Activated naive CD4-positive, alpha-beta T cell treated with anti-CD3 and anti-CD28 coated beads, Interleukin-2, amount 50 U/mL, for 72 hours (primary cell): Measurements from ENCODE around the gene FRAS1. TPM values are rescaled to one million over a fixed set of nuclear protein-coding genes. Genes with fewer than 3 reads are reported as not detected.
A peak's percentile ranks its signal among the peaks of the same experiment; 100 is the strongest.
"Not testable (repeated sequence)": the region's sequence is repeated elsewhere in the genome, so short reads cannot be mapped to it uniquely, and the experiment has no call there.

Source experiments
- ATAC-seq, 2 donors: fragments of 150-1000 bp; cut with Tn5 transposase; 2 replicates each; pipeline ENCODE4 v1.10.0; 2021; ENCODE audit warnings: mild to moderate bottlenecking in 2 of 2, moderate library complexity in 2 of 2
- DNase-seq, 2 donors: peaks; one replicate each; pipeline ENCODE4 v3.0.0; 2021 to 2022; ENCODE audit warnings: low spot score in 2 of 2
- H3K27ac Mint-ChIP-seq, 2 donors: one replicate each; pipeline ENCODE4 v1.8.0; 2022; ENCODE audit warnings: mild to moderate bottlenecking in 2 of 2, mixed read lengths in 2 of 2
- H3K36me3 Mint-ChIP-seq, 2 donors: one replicate each; pipeline ENCODE4 v1.8.0; 2022; ENCODE audit warnings: mixed read lengths in 2 of 2
- H3K9me3 Mint-ChIP-seq, 2 donors: one replicate each; pipeline ENCODE4 v1.8.0; 2022; ENCODE audit warnings: mixed read lengths in 2 of 2
- total RNA-seq, 2 donors: library from RNA; stranded (reverse); gene quantifications; one replicate each; pipeline ENCODE4 v1.2.3, GENCODE V29; 2022

FRAS1 gene
- total RNA-seq, 2 donors from 2014 or later, result 0.06 TPM; not detected in 1

- H3K36me3 Mint-ChIP-seq, H3K27ac Mint-ChIP-seq, ATAC-seq, DNase-seq, H3K9me3 Mint-ChIP-seq: not testable (repeated sequence)
These were observed 491.8 kb downstream of the FRAS1 start for GRCh38 chr4:78548889-78549288.

GRCh38 chr4:78551420-78552351, 494.6 kb downstream of the FRAS1 start, which contains the start of gene ANXA3:
Gene ANXA3 (plus strand): TSS chr4:78551770. CDS start chr4:78554474, 2,704 bp downstream.
- Mint-ChIP-seq H3K9me3 (no peaks in the 10 kb centered on the region), H3K36me3 (peaks cover 7 to 9% of the 10 kb centered on the region in 2 donors), H3K27ac (peak within 1 kb of the TSS in 1 of 2 donors; percentile 41)
- peak; percentile 43 to 75 for ATAC-seq
- peak in 1 of 2 donors; percentile 32 for DNase-seq

- Mint-ChIP-seq H3K27ac (peak overlapping the region in 1 of 2 donors; percentile 9), H3K9me3 (no peaks in the 10 kb centered on the region), H3K36me3 (peaks cover 7 to 9% of the 10 kb centered on the region in 2 donors)
- DNase-seq (no peak), ATAC-seq (peak; percentile 51 to 65)
These were observed 495.4 kb downstream of the FRAS1 start for GRCh38 chr4:78552389-78553042.

GRCh38 chr4:78553043-78553396, 495.9 kb downstream of the FRAS1 start:
- Mint-ChIP-seq H3K36me3 (peaks cover 7 to 9% of the 10 kb centered on the region in 2 donors), H3K27ac (no peak overlapping the region), H3K9me3 (no peaks in the 10 kb centered on the region)
- DNase-seq, result no peak
- no peak for ATAC-seq

- no peaks in the 10 kb centered on the region for H3K9me3 Mint-ChIP-seq
- DNase-seq, result no peak
- no peak overlapping the region for H3K27ac Mint-ChIP-seq
- ATAC-seq, result no peak
- H3K36me3 Mint-ChIP-seq, result peaks cover 7 to 9% of the 10 kb centered on the region in 2 donors
These were observed 496.5 kb downstream of the FRAS1 start for GRCh38 chr4:78553529-78554060.

- Mint-ChIP-seq H3K36me3 (peaks cover 0 to 7% of the 10 kb centered on the region in 2 donors), H3K27ac (no peak overlapping the region), H3K9me3 (no peaks in the 10 kb centered on the region)
- ATAC-seq, result no peak
- DNase-seq, result no peak
These were observed 499.5 kb downstream of the FRAS1 start for GRCh38 chr4:78556665-78557064.

- Mint-ChIP-seq H3K36me3 (peaks cover 0 to 1% of the 10 kb centered on the region in 2 donors), H3K9me3 (no peaks in the 10 kb centered on the region), H3K27ac (no peak overlapping the region)
- DNase-seq, result no peak
- ATAC-seq, result no peak
These were observed 500.7 kb downstream of the FRAS1 start for GRCh38 chr4:78557841-78558240.

GRCh38 chr4:78558410-78558809, 501.3 kb downstream of the FRAS1 start:
- Mint-ChIP-seq H3K36me3 (no peaks in the 10 kb centered on the region), H3K27ac (no peak overlapping the region), H3K9me3 (no peaks in the 10 kb centered on the region)
- ATAC-seq (no peak), DNase-seq (no peak)

- ATAC-seq (no peak), DNase-seq (no peak)
- no peak overlapping the region for H3K27ac Mint-ChIP-seq
- no peaks in the 10 kb centered on the region for H3K9me3 Mint-ChIP-seq
- H3K36me3 Mint-ChIP-seq, result no peaks in the 10 kb centered on the region
These were observed 503.3 kb downstream of the FRAS1 start for GRCh38 chr4:78560296-78560963.

- no peaks in the 10 kb centered on the region for H3K9me3 Mint-ChIP-seq
- ATAC-seq, result no peak
- DNase-seq, result no peak
- H3K27ac Mint-ChIP-seq, result no peak overlapping the region
- H3K36me3 Mint-ChIP-seq, result no peaks in the 10 kb centered on the region
These were observed 504.6 kb downstream of the FRAS1 start for GRCh38 chr4:78561677-78562076.

- Mint-ChIP-seq H3K9me3 (no peaks in the 10 kb centered on the region), H3K27ac (no peak overlapping the region), H3K36me3 (no peaks in the 10 kb centered on the region)
- ATAC-seq, result no peak
- no peak for DNase-seq
These were observed 505.6 kb downstream of the FRAS1 start for GRCh38 chr4:78562687-78563086.

- DNase-seq (no peak), ATAC-seq (no peak)
- no peak overlapping the region for H3K27ac Mint-ChIP-seq
- no peaks in the 10 kb centered on the region for H3K9me3 Mint-ChIP-seq
- H3K36me3 Mint-ChIP-seq, result no peaks in the 10 kb centered on the region
These were observed 508.8 kb downstream of the FRAS1 start for GRCh38 chr4:78565971-78566372.

- ATAC-seq (no peak), DNase-seq (no peak)
- H3K36me3 Mint-ChIP-seq, result no peaks in the 10 kb centered on the region
- no peak overlapping the region for H3K27ac Mint-ChIP-seq
- H3K9me3 Mint-ChIP-seq, result no peaks in the 10 kb centered on the region
These were observed 509.8 kb downstream of the FRAS1 start for GRCh38 chr4:78566834-78567499.

- DNase-seq, result no peak
- no peak overlapping the region for H3K27ac Mint-ChIP-seq
- no peaks in the 10 kb centered on the region for H3K36me3 Mint-ChIP-seq
- ATAC-seq, result no peak
- no peaks in the 10 kb centered on the region for H3K9me3 Mint-ChIP-seq
These were observed 510.5 kb downstream of the FRAS1 start for GRCh38 chr4:78567500-78568060.

- no peak overlapping the region for H3K27ac Mint-ChIP-seq
These were observed 511.6 kb downstream of the FRAS1 start for GRCh38 chr4:78568640-78569305.

More at GRCh38 chr4:78568640-78569305, 511.6 kb downstream of the FRAS1 start:
- Mint-ChIP-seq H3K36me3 (no peaks in the 10 kb centered on the region), H3K9me3 (no peaks in the 10 kb centered on the region)
- no peak for DNase-seq
- no peak for ATAC-seq
